ENCODE data around the gene P2RY6.

Gene P2RY6

DNA sequence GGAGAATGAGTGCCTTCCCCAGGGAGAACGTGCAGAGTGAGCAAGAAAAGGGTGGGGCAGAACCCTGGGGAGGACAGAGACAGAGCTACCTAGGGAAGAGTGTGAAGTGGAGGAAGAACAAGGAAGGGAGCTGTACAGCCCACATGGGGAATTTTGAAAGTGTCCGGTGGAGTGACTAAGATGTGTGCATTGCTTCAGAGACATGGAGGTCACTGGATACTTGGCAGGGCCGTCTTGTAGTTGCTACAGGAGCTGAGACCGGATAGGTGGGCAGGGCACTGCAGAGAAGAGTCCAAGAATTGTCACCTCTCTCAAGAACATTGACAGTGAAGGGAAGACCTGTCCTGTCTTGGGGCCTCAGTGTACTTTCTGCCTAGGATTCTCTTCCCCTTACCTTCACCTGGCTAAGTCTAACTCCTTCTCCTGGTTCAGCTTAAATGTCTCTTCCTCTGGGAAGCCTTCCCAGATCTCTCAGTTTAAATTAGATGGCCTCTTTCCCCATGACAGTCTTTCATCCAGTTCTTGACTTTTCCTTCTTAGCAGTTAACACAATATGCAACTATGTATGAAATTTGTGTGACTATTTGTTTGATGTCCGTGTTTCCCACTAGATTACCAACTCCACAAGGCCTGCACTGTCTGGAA is 9.2 kb upstream of the P2RY6 start:
- TF ChIP-seq GATA2 (IDR thresholded peaks at IDR 0.05; ENCODE audit: low read depth, low read length) (no peak), GATA3 (IDR thresholded peaks at IDR 0.05; ENCODE audit: low read depth, low read length) (no peak)

- no peak for TF ChIP-seq GATA3 (IDR thresholded peaks at IDR 0.05; ENCODE audit: low read depth, low read length)
- TF ChIP-seq GATA2 (IDR thresholded peaks at IDR 0.05; ENCODE audit: low read depth, low read length) = no peak
These were observed 8.5 kb upstream of the P2RY6 start for GRCh38 chr11:73263640-73264039.

DNA sequence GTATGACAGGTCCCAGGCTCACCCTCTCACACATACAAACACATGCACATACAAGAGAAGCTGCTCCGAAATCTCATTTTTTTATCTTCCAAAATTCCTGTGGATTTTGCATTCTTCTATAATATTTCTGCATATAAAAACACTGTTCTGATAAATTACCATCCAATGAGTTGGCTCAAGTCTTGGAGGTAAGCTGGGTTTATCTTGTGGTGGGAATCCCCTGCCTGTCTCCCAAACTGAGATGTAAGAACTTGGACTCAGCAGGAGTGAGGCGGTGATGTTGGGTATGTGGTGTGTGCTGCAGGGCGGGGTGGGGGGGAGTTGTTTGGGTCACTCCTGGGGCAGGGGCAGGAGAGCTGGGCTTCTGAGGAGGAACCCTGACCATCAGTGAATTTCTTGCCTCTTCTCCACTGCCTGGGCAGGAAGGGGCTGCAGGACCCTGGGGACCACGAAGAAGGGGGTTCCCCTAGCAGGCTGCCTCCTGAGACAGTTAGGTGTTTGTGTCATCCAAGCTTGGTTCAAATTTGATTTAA is 6.8 kb upstream of the P2RY6 start:
- TF ChIP-seq GATA2 (IDR thresholded peaks at IDR 0.05; ENCODE audit: low read depth, low read length) (no peak), GATA3 (IDR thresholded peaks at IDR 0.05; ENCODE audit: low read depth, low read length) (no peak)

DNA sequence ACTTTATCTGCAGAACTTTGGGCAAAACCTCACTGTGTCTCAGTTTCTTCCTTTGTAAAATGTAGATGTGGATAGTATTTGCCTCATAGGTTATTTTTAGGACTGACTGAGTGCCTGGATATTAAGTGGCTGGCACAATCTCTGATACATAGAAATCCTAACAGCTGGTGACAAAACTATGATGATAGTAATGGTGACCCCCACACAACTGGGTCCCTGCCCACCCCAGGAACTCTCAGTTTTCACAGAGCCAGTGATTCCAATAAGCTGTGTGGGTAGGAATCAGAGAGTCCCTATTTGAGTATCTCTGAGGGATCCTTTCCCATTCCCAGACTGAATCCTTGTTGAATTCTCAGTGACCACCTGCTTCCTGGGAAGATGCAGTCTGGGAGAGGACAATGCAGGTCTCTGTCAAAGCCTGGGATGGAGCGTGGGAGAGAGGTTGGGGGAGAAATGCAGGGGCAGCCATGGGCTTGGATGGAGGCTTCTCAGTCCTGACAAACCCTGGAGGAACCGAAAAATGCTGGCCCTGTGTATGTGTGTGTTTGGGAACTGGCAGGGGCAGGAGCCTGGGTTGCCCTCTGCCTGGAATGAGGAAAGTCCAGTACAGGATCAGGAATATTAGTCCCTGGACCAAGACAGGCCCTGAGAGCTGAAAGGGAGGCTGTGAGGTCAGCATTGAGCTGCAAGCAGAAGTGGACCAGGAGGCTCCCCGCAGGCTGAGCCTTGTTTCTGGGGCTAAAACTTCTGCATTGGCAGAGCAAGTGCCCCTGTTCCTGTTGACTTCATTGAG is 6.1 kb upstream of the P2RY6 start:
- TF ChIP-seq GATA2 (IDR thresholded peaks at IDR 0.05; ENCODE audit: low read depth, low read length) (no peak), GATA3 (IDR thresholded peaks at IDR 0.05; ENCODE audit: low read depth, low read length) (no peak)

- TF ChIP-seq GATA3 (IDR thresholded peaks at IDR 0.05; ENCODE audit: low read depth, low read length) = no peak
- TF ChIP-seq GATA2 (IDR thresholded peaks at IDR 0.05; ENCODE audit: low read depth, low read length) = no peak
These were observed 5.5 kb upstream of the P2RY6 start for GRCh38 chr11:73266646-73267020.

GRCh38 chr11:73267122-73267846 is 4.9 kb upstream of the P2RY6 start:
- TF ChIP-seq GATA2 (IDR thresholded peaks at IDR 0.05; ENCODE audit: low read depth, low read length) (no peak), GATA3 (IDR thresholded peaks at IDR 0.05; ENCODE audit: low read depth, low read length) (no peak)

GRCh38 chr11:73267906-73268540 is 4.1 kb upstream of the P2RY6 start:
- TF ChIP-seq GATA3 (IDR thresholded peaks at IDR 0.05; ENCODE audit: low read depth, low read length) (no peak), GATA2 (IDR thresholded peaks at IDR 0.05; ENCODE audit: low read depth, low read length) (no peak)

- TF ChIP-seq GATA2 (IDR thresholded peaks at IDR 0.05; ENCODE audit: low read depth, low read length) (no peak), GATA3 (IDR thresholded peaks at IDR 0.05; ENCODE audit: low read depth, low read length) (no peak)
These were observed 3.4 kb upstream of the P2RY6 start for GRCh38 chr11:73268671-73269271.

- TF ChIP-seq GATA2 (IDR thresholded peaks at IDR 0.05; ENCODE audit: low read depth, low read length) (no peak), GATA3 (IDR thresholded peaks at IDR 0.05; ENCODE audit: low read depth, low read length) (no peak)
These were observed 2.6 kb upstream of the P2RY6 start for GRCh38 chr11:73269459-73270015.

DNA sequence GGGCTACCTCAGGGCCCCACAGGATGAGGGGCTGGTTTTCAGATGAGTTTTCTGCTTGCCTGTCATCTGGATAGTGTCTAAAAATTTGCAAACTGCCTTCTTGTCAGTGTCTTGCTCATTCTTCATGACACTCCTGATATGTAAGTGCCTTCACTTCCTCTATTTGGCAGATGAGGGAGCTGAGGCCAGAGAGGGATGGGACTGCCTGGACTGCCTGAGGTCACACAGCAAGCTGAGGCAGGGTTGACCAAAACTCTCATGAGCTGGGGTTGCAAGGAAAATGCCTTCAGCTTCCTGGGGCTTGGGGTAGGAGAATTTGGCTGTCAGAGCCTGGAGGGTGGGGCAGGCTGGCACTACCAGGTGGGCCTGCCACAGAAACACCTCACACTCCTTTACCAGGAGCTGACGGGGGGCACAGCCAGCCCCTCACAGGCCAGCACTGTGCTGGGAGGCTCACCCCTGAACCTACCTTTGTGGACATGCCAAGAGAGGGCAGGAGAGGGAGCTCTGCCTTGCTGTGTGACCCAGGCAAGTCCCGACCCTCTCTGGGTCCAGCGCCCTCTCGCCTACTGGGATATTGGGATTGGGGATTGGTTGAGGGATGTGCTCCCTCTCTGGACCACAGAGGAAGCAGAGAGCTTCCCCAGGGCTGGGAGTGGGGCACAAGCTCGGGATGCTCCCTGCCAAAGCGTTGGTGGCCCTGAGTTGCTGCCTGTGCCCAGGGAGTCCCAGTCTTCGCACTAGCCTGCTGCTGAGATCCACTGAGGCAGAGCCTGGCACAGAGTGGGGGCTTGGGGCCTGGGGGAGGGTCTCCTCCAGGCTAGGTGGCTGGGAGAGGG is 1.9 kb upstream of the P2RY6 start:
- no peak for TF ChIP-seq GATA2 (IDR thresholded peaks at IDR 0.05; ENCODE audit: low read depth, low read length)
- no peak for TF ChIP-seq GATA3 (IDR thresholded peaks at IDR 0.05; ENCODE audit: low read depth, low read length)

GRCh38 chr11:73270855-73271477 is 1.2 kb upstream of the P2RY6 start:
- TF ChIP-seq GATA2 (IDR thresholded peaks at IDR 0.05; ENCODE audit: low read depth, low read length) (no peak), GATA3 (IDR thresholded peaks at IDR 0.05; ENCODE audit: low read depth, low read length) (no peak)

DNA sequence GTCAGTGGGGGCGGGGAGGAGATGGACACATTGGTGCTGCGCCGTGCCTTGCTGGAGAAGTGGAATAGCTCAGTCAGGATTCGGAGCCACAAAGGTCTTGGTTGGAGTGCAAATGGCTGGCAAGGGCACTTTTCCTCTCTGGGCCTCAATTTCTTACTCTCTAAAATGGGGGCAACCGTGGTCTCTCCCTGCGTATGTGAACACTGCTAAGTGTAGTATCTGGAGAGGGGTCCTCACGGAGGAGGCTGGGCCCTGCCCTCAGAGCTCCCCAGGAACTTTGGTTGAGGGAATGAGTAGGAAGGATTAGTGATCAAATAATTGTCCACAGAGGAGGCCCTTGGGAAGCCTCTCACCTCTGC is 521 bp downstream of the P2RY6 start:
- no peak for TF ChIP-seq GATA3 (IDR thresholded peaks at IDR 0.05; ENCODE audit: low read depth, low read length)
- no peak for TF ChIP-seq GATA2 (IDR thresholded peaks at IDR 0.05; ENCODE audit: low read depth, low read length)

Data from SH-SY5Y (cell line).